A549 (cell line): ENCODE data around the gene PI4KB. TPM values are rescaled to one million over a fixed set of nuclear protein-coding genes. Genes with fewer than 3 reads are reported as not detected.

Experiments used
- ATAC-seq, 2 experiments: fragments of 200-7000 bp in 1 of 2; fragments of >200 bp in 1 of 2; cut with Nextera tagmentation in 1 of 2; cut with Tn5 transposase in 1 of 2; 3 replicates each; pipeline versions ENCODE4 v1.8.0 to v1.9.1; 2018 to 2020; ENCODE audit warnings: mild to moderate bottlenecking in 1 of 2, moderate library complexity in 1 of 2
- CTCF ChIA-PET: fragments of 300-600 bp; sonication (Branson Sonifier 250); formaldehyde crosslinking; extraction: SDS; loops from one replicate; lab custom pipeline; 2021; ENCODE audit warnings: antibody characterized with exemption, inconsistent platforms; lab: Yijun Ruan, JAX
- POLR2A ChIA-PET: fragments of 350-600 bp; formaldehyde crosslinking; extraction: SDS; loops from one replicate; lab custom pipeline; 2021; ENCODE audit warnings: antibody characterized with exemption, inconsistent platforms; lab: Yijun Ruan, JAX
- DNase-seq, 2 experiments: peaks; one replicate each; pipeline versions ENCODE4 v3.0.0 to v3.0.0-alpha.2; 2011 to 2016; ENCODE audit warnings: low read depth in 1 of 2, low spot score in 1 of 2
- FAIRE-seq: peaks from 2 replicates; lab custom pipeline; 2011; peaks lifted over from hg19 to GRCh38; lab: Jason Lieb, UNC
- H3K27ac ChIP-seq, 2 experiments: fragments of >200 bp; sonication (Bioruptor Twin); formaldehyde crosslinking; 3 replicates each; pipeline ENCODE4 v1.5.1; 2016 to 2017
- H3K4me1 ChIP-seq: fragments of >200 bp; sonication (Bioruptor Twin); formaldehyde crosslinking; 3 replicates; pipeline ENCODE4 v1.6.1; 2016
- H3K4me2 ChIP-seq: fragments of >200 bp; sonication (Bioruptor Twin); formaldehyde crosslinking; 3 replicates; pipeline ENCODE4 v1.6.1; 2016
- H3K4me3 ChIP-seq: fragments of >200 bp; sonication (Bioruptor Twin); formaldehyde crosslinking; 3 replicates; pipeline ENCODE4 v1.5.1; 2016
- H3K9me3 ChIP-seq: fragments of >200 bp; sonication (Bioruptor Twin); formaldehyde crosslinking; 3 replicates; pipeline ENCODE4 v1.6.1; 2016
- CHD2 ChIP-seq: fragments of 150-350 bp; IDR thresholded peaks from 2 replicates; pipeline ENCODE4 v1.6.1; 2014; ENCODE audit warnings: low read length; ENCODE audit not compliant: partially characterized antibody
- EHF ChIP-seq: fragments of 250-450 bp; sonication (Bioruptor Pico); IDR thresholded peaks from 2 replicates; pipeline ENCODE4 v1.5.0; 2020; ENCODE audit warnings: mild to moderate bottlenecking
- EHMT2 ChIP-seq: fragments of 200-600 bp; sonication (generic); IDR thresholded peaks from 2 replicates; pipeline ENCODE4 v1.6.1; 2016; ENCODE audit warnings: antibody characterized with exemption, low read depth, mild to moderate bottlenecking, moderate library complexity
- EP300 ChIP-seq, 2 experiments: fragments of >200 bp; sonication (Bioruptor Twin); formaldehyde crosslinking; IDR thresholded peaks; 2 replicates in 1 of 2; 3 replicates in 1 of 2; pipeline ENCODE4 v1.6.1; 2016 to 2017
- ESRRA ChIP-seq: fragments of 150-350 bp; IDR thresholded peaks from 2 replicates; pipeline ENCODE4 v1.6.1; 2014; ENCODE audit warnings: mild to moderate bottlenecking, low read length, borderline replicate concordance
- HES2 ChIP-seq: fragments of >200 bp; sonication (Bioruptor Twin); formaldehyde crosslinking; IDR thresholded peaks from 2 replicates; pipeline ENCODE4 v1.6.1; 2016
- HOXB13 ChIP-seq: fragments of 250-450 bp; sonication (Bioruptor Pico); IDR thresholded peaks from 2 replicates; pipeline ENCODE4 v1.5.0; 2020; ENCODE audit warnings: low read depth, mild to moderate bottlenecking, moderate library complexity
- JUN ChIP-seq, 2 experiments: fragments of >200 bp; sonication (Bioruptor Twin); formaldehyde crosslinking; IDR thresholded peaks; 2 replicates in 1 of 2; 3 replicates in 1 of 2; pipeline ENCODE4 v1.6.1; 2016 to 2017
- JUNB ChIP-seq: fragments of >200 bp; sonication (Bioruptor Twin); formaldehyde crosslinking; IDR thresholded peaks from 2 replicates; pipeline ENCODE4 v1.6.1; 2016
- KDM5A ChIP-seq: fragments of 200-600 bp; sonication (generic); IDR thresholded peaks from 2 replicates; pipeline ENCODE4 v1.6.1; 2016; ENCODE audit warnings: antibody characterized with exemption, mild to moderate bottlenecking
- MAZ ChIP-seq: fragments of 150-350 bp; IDR thresholded peaks from 2 replicates; pipeline ENCODE4 v1.6.1; 2014; ENCODE audit warnings: antibody characterized with exemption, low read depth, low read length, borderline replicate concordance
- NFE2L2 ChIP-seq: fragments of 150-350 bp; conservative IDR thresholded peaks from 2 replicates; pipeline ENCODE4 v1.6.1; 2014; ENCODE audit warnings: low read length
- PBX3 ChIP-seq: IDR thresholded peaks from 2 replicates; pipeline ENCODE4 v1.6.1; 2012
- PHF8 ChIP-seq: fragments of 200-600 bp; sonication (generic); IDR thresholded peaks from 2 replicates; pipeline ENCODE4 v1.6.1; 2016; ENCODE audit warnings: low read depth, mild to moderate bottlenecking, antibody characterized with exemption, moderate library complexity, borderline replicate concordance
- POLR2A ChIP-seq: IDR thresholded peaks from 2 replicates; pipeline ENCODE4 v1.6.1; 2012; ENCODE audit warnings: mild to moderate bottlenecking, low read length
- RAD21 ChIP-seq, 2 experiments: fragments of >200 bp in 1 of 2; sonication (Bioruptor Twin) in 1 of 2; formaldehyde crosslinking in 1 of 2; IDR thresholded peaks in 1 of 2; conservative IDR thresholded peaks in 1 of 2; 2 replicates in 1 of 2; 3 replicates in 1 of 2; pipeline ENCODE4 v1.6.1; 2012 to 2018; ENCODE audit warnings: inconsistent platforms in 1 of 2
- RARB ChIP-seq: fragments of 250-450 bp; sonication (Bioruptor Pico); IDR thresholded peaks from 2 replicates; pipeline ENCODE4 v1.8.0; 2021; ENCODE audit warnings: mild to moderate bottlenecking, moderate library complexity
- RFX5 ChIP-seq: fragments of 450-650 bp; IDR thresholded peaks from 2 replicates; pipeline ENCODE4 v1.7.1; 2014; ENCODE audit warnings: antibody characterized with exemption, mild to moderate bottlenecking, moderate library complexity
- RNF2 ChIP-seq: fragments of 200-600 bp; sonication (generic); IDR thresholded peaks from 2 replicates; pipeline ENCODE4 v1.6.1; 2016; ENCODE audit warnings: low read depth, mild to moderate bottlenecking, antibody characterized with exemption, moderate library complexity, borderline replicate concordance
- TP53 ChIP-seq: fragments of 250-450 bp; sonication (Bioruptor Pico); IDR thresholded peaks from 2 replicates; pipeline ENCODE4 v1.5.0; 2021; ENCODE audit warnings: mild to moderate bottlenecking, moderate library complexity
- USF2 ChIP-seq: fragments of 450-650 bp; IDR thresholded peaks from 2 replicates; pipeline ENCODE4 v1.6.1; 2014; ENCODE audit warnings: antibody characterized with exemption
- ZSCAN20 ChIP-seq: fragments of 250-450 bp; sonication (Bioruptor Pico); IDR thresholded peaks from 2 replicates; pipeline ENCODE4 v1.8.0; 2022; ENCODE audit warnings: mild to moderate bottlenecking, moderate library complexity
- WGBS: methylation state at CpG from one replicate; pipeline ENCODE4 v1.1.6; 2017; ENCODE audit errors: missing lambda C conversion rate; 5-methylcytosine and 5-hydroxymethylcytosine counted together
- polyA plus RNA-seq, 4 experiments: library from polyadenylated mRNA; depleted of rRNA in 3 of 4; stranded (reverse); fragments of >200 nt; fragmentation: RNase III in 1 of 4; extraction: RNeasy Plus Mini Kit Qiagen cat#74134 plus additional on column Dnase treatment in 1 of 4; gene quantifications; 2 replicates in 3 of 4; 3 replicates in 1 of 4; pipeline ENCODE4 v1.2.3, GENCODE V29; 2011 to 2017
- TF ChIP-seq, protein P1 (sequence below): fragments of >200 bp; sonication (Bioruptor Twin); formaldehyde crosslinking; IDR thresholded peaks from 3 replicates; pipeline ENCODE4 v1.6.1; 2016
- TF ChIP-seq, protein P2 (sequence below): IDR thresholded peaks from 2 replicates; pipeline ENCODE4 v1.6.1; 2012

Gene PI4KB
- polyA plus RNA-seq, 2 of the 4 experiments (the other 2 are of a cell fraction): 26.8 to 34.4 TPM

GRCh38 chr1:151281969-151282882 is 45.0 kb downstream of the PI4KB start, which contains the start of gene ZNF687:
TSS of gene ZNF687 (plus strand) at chr1:151282299. CDS start at chr1:151286292, 3,993 bp downstream.
- ChIA-PET POLR2A (interaction anchor here (0.8 to 1.6 kb wide), 14 partner anchors 9 to 117 kb away, joined by 3 to 18 read pairs (median 4); partner anchors contain the start of genes PI4KB, PSMB4, PSMD4 and VPS72), CTCF (interaction anchor here (0.9 to 4.2 kb wide), 16 partner anchors 10 to 456 kb away, joined by 3 to 22 read pairs (median 4); partner anchors contain the start of gene PSMD4)
- peak; percentile 100 for DNase-seq
- no peaks in the 10 kb centered on the region for H3K9me3 ChIP-seq
- H3K4me2 ChIP-seq: peak within 1 kb of the TSS; percentile 97
- peak; percentile 79 for FAIRE-seq
- H3K4me1 ChIP-seq: peaks cover 13% of the 10 kb centered on the region
- peak; percentile 64 for TF ChIP-seq POLR2A
- TF ChIP-seq RFX5: peak; percentile 64; the same call in 1 of the 2 replicates
- TF ChIP-seq EP300 (IDR thresholded peaks at IDR 0.05): no peak
- TF ChIP-seq, protein P1, sequence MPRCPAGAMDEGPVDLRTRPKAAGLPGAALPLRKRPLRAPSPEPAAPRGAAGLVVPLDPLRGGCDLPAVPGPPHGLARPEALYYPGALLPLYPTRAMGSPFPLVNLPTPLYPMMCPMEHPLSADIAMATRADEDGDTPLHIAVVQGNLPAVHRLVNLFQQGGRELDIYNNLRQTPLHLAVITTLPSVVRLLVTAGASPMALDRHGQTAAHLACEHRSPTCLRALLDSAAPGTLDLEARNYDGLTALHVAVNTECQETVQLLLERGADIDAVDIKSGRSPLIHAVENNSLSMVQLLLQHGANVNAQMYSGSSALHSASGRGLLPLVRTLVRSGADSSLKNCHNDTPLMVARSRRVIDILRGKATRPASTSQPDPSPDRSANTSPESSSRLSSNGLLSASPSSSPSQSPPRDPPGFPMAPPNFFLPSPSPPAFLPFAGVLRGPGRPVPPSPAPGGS: peak; percentile 66; the same call in 1 of the 3 replicates
- peak; percentile 53 to 74; a peak in 4 of 5 replicates for TF ChIP-seq JUN (IDR thresholded peaks at IDR 0.05)
- TF ChIP-seq, protein P2, sequence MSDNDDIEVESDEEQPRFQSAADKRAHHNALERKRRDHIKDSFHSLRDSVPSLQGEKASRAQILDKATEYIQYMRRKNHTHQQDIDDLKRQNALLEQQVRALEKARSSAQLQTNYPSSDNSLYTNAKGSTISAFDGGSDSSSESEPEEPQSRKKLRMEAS: peak; percentile 11; the same call in 1 of the 2 replicates
- TF ChIP-seq CHD2: peak; percentile 40
- TF ChIP-seq TP53: peak; percentile 22; the same call in 1 of the 2 replicates
- TF ChIP-seq RAD21 (conservative IDR thresholded peaks at IDR 0.05 in 1 of 2, IDR thresholded peaks at IDR 0.05 in 1 of 2): no peak
- no peak for TF ChIP-seq HOXB13 (CRISPR knock-in tag)
- TF ChIP-seq KDM5A: 0 out of 2 replicates have a peak, but pooled peaks have one; percentile 15
- TF ChIP-seq PBX3: peak; percentile 100
- TF ChIP-seq HES2: no peak
- peak; percentile 63; the same call in 1 of the 2 replicates for TF ChIP-seq PHF8
- peak within 1 kb of the TSS; percentile 75 for H3K4me3 ChIP-seq
- ATAC-seq: peak; percentile 89 to 96
- WGBS: under 1% methylated on average over 43 of the region's 74 CpGs
- H3K27ac ChIP-seq: peak within 1 kb of the TSS; percentile 90 to 92

GRCh38 chr1:151281225-151281968 is 45.8 kb downstream of the PI4KB start:
- ChIA-PET POLR2A (interaction anchor here (0.8 to 1.6 kb wide), 16 partner anchors 8 to 163 kb away, joined by 3 to 18 read pairs (median 4); partner anchors contain the start of genes PI4KB, PSMB4, PSMD4 and VPS72), CTCF (interaction anchor here (0.6 to 1.9 kb wide), 18 partner anchors 9 to 456 kb away, joined by 3 to 13 read pairs (median 4); partner anchors contain the start of gene PSMD4)
- TF ChIP-seq MAZ: peak; percentile 64; the same call in 1 of the 2 replicates
- TF ChIP-seq, protein P1: 0 out of 3 replicates have a peak, but pooled peaks have one; percentile 25
- TF ChIP-seq JUNB: no peak
- no peak for TF ChIP-seq EHF
- peak; percentile 75 for TF ChIP-seq CHD2
- peak; percentile 68; the same call in 1 of the 2 replicates for TF ChIP-seq PHF8
- TF ChIP-seq POLR2A: peak; percentile 15; the same call in 1 of the 2 replicates
- TF ChIP-seq EHMT2: no peak
- no peak for TF ChIP-seq RNF2
- no peak for TF ChIP-seq NFE2L2
- no peak for TF ChIP-seq ZSCAN20 (CRISPR knock-in tag)
- TF ChIP-seq USF2: no peak; the same call in 1 of the 2 replicates
- no peak for TF ChIP-seq RARB (CRISPR knock-in tag)
- TF ChIP-seq RFX5: no peak
- no peak for TF ChIP-seq EP300 (IDR thresholded peaks at IDR 0.05)
- TF ChIP-seq PBX3: no peak
- TF ChIP-seq ESRRA: 0 out of 2 replicates have a peak, but pooled peaks have one; percentile 46

More at GRCh38 chr1:151281225-151281968, 45.8 kb downstream of the PI4KB start:
- peak; percentile 67 to 73 for ATAC-seq
- peak; percentile 96 to 99 for DNase-seq
- WGBS: 1% methylated on average over 48 of the region's 48 CpGs
- H3K27ac ChIP-seq: peak overlapping the region; percentile 90 to 92
- H3K9me3 ChIP-seq: no peaks in the 10 kb centered on the region
- H3K4me3 ChIP-seq: peak overlapping the region; percentile 75
- FAIRE-seq: no peak
- peak overlapping the region; percentile 78 for H3K4me2 ChIP-seq
- H3K4me1 ChIP-seq: peaks cover 13% of the 10 kb centered on the region
